Measurements from ENCODE around the gene TCEA2. TPM values are rescaled to one million over a fixed set of nuclear protein-coding genes. Genes with fewer than 3 reads are reported as not detected.

Gene TCEA2
- total and polyA plus RNA-seq, 9 of the 15 experiments (the other 6 are each of a cell fraction or from before 2014, with no cell fraction given) = 1.4 to 28.7 (median 5.4) TPM

- Histone ChIP-seq H4K20me1 (replicated peaks; ENCODE audit: control insufficient read depth, insufficient read depth, low read length) (peaks cover 15% of the 10 kb centered on the region; the same call in 1 of the 2 replicates), H3K4me3 (no peak overlapping the region), H3K27me3 (ENCODE audit: control insufficient read depth in 2 of 2, insufficient read depth in 2 of 2, low read length in 2 of 2) (peaks cover 43 to 84% of the 10 kb centered on the region in 2 experiments), H3K4me1 (replicated peaks in 1 of 2; ENCODE audit: control insufficient read depth in 2 of 2, insufficient read depth in 2 of 2, low read length in 2 of 2) (peaks cover 0 to 46% of the 10 kb centered on the region in 2 experiments; a peak in 3 of 5 replicates), H3K9me1 (ENCODE audit: control insufficient read depth, insufficient read depth, low read length) (peaks cover 2% of the 10 kb centered on the region), H3K9me3 (replicated peaks; ENCODE audit: control insufficient read depth, insufficient read depth, low read depth, low read length) (no peaks in the 10 kb centered on the region), H3K79me2 (ENCODE audit: control insufficient read depth, insufficient read depth, low read length) (no peaks in the 10 kb centered on the region), H3K9ac (ENCODE audit: insufficient read depth in 1 of 2, low read depth in 2 of 2, low read length in 2 of 2) (peak overlapping the region in 1 of 2 experiments; percentile 31; a peak in 2 of 4 replicates), H3K36me3 (ENCODE audit: control insufficient read depth, insufficient read depth, low read length) (no peaks in the 10 kb centered on the region), H3K27ac (ENCODE audit: extremely low read depth, low read depth, low read length) (no peak overlapping the region), H3K4me2 (ENCODE audit: insufficient read depth, low read length) (no peak overlapping the region), H2AFZ (ENCODE audit: low read depth, low read length) (no peak overlapping the region)
- ChIA-PET POLR2A (interaction anchor here (0.6 to 0.7 kb wide), 3 partner anchors 24 to 483 kb away, joined by 3 read pairs; no protein-coding TSS in a partner anchor), CTCF (ENCODE audit: low intra/inter-chr PET ratio) (no interaction called here)
- in situ Hi-C loops (cut with MboI) = no loop called here
- FAIRE-seq = peak; percentile 44
- BruUV-seq (replicated peaks) = no TSS peak
- peak; percentile 60 for ATAC-seq
- WGBS (ENCODE audit: insufficient coverage, low coverage, missing lambda C conversion rate) = 4% methylated on average over 14 of the region's 19 CpGs
- DNase-seq (ENCODE audit: extremely low read depth in 1 of 4, low spot score in 3 of 4) = peak in 1 of 4 experiments; percentile 40
- intact Hi-C loops (cut with micrococcal nuclease) = no loop called here
- TF ChIP-seq TCF7 (IDR thresholded peaks at IDR 0.05; ENCODE audit: borderline replicate concordance) (no peak), ARID4B (CRISPR knock-in tag; IDR thresholded peaks at IDR 0.05) (peak; percentile 53; the same call in 1 of the 2 replicates), CREB1 (IDR thresholded peaks at IDR 0.05) (no peak), CREB1 (CRISPR knock-in tag; IDR thresholded peaks at IDR 0.05) (0 out of 2 replicates have a peak, but pooled peaks have one; percentile 24), RB1 (IDR thresholded peaks at IDR 0.05; ENCODE audit: low read depth) (no peak), SNIP1 (IDR thresholded peaks at IDR 0.05; ENCODE audit: low read depth) (no peak), CBX5 (IDR thresholded peaks at IDR 0.05; ENCODE audit: borderline replicate concordance, low read depth) (no peak), ZNF699 (CRISPR knock-in tag; IDR thresholded peaks at IDR 0.05; ENCODE audit: insufficient replicate concordance) (no peak), SMC3 (conservative IDR thresholded peaks at IDR 0.05; ENCODE audit: insufficient read depth, low read depth, low read length) (no peak), ZBTB49 (CRISPR knock-in tag; IDR thresholded peaks at IDR 0.05; ENCODE audit: borderline replicate concordance) (no peak), ZEB2 (IDR thresholded peaks at IDR 0.05) (no peak), GABPB1 (CRISPR knock-in tag; IDR thresholded peaks at IDR 0.05) (peak; percentile 37; the same call in 1 of the 2 replicates), SLC30A9 (CRISPR knock-in tag; IDR thresholded peaks at IDR 0.05) (no peak)
- TF ChIP-seq, protein P1, sequence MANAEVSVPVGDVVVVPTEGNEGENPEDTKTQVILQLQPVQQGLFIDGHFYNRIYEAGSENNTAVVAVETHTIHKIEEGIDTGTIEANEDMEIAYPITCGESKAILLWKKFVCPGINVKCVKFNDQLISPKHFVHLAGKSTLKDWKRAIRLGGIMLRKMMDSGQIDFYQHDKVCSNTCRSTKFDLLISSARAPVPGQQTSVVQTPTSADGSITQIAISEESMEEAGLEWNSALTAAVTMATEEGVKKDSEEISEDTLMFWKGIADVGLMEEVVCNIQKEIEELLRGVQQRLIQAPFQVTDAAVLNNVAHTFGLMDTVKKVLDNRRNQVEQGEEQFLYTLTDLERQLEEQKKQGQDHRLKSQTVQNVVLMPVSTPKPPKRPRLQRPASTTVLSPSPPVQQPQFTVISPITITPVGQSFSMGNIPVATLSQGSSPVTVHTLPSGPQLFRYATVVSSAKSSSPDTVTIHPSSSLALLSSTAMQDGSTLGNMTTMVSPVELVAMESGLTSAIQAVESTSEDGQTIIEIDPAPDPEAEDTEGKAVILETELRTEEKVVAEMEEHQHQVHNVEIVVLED (CRISPR knock-in tag; IDR thresholded peaks at IDR 0.05) = no peak
Observed at GRCh38 chr20:64107736-64108457, 44.9 kb downstream of the TCEA2 start.
